GM19438 (cell line): ENCODE measurements around the gene IL1R1.

Experiments used
- ATAC-seq: cut with Tn5 transposase; IDR thresholded peaks from one replicate; pipeline ENCODE4 v1.9.1; 2021; ENCODE audit warnings: low read depth; ENCODE audit not compliant: unreplicated experiment

The IL1R1 gene

GRCh38 chr2:102166189-102166845, 23.8 kb downstream of the IL1R1 start:
- no peak for ATAC-seq

GRCh38 chr2:102168026-102168771, 25.7 kb downstream of the IL1R1 start:
- ATAC-seq = no peak

DNA sequence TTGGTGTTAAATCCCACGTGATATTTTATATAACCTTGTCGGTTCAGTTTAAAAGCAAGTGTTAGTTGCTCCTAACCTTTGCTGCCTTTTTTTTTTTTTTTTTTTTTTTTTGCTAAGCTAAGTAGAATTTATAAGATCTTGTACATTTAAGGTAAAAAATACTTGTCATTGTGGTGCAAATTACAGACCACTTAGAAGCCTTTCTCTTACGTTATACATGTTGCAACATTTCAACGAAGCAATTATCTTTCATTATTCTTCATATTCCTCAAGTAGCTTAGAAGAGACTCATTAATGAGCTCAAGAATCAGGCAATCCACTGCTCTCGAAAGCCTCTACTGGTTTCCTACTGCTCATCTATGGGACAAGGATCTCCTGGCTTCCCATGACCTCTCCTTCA, 29.4 kb downstream of the IL1R1 start:
- ATAC-seq = no peak

DNA sequence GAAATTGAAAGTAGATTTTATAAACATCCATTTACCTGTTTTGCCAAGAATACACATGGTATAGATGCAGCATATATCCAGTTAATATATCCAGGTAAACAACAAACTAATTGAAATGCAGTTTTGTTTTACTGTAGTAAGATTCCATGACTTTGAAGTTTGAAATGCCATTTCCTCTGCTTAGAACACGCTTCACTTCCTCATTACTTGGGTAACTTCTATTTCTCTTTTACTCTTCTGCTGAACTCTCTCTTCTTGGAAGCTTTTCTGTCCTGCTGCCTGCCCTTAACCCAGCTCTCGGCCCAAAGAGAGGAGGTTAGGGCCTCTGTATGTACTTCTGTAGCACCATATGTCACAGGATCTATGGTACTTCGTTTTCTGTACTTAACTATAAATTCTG, 30.2 kb downstream of the IL1R1 start:
- ATAC-seq = no peak

- ATAC-seq = no peak
These were observed 33.6 kb downstream of the IL1R1 start for GRCh38 chr2:102176172-102176571.

DNA sequence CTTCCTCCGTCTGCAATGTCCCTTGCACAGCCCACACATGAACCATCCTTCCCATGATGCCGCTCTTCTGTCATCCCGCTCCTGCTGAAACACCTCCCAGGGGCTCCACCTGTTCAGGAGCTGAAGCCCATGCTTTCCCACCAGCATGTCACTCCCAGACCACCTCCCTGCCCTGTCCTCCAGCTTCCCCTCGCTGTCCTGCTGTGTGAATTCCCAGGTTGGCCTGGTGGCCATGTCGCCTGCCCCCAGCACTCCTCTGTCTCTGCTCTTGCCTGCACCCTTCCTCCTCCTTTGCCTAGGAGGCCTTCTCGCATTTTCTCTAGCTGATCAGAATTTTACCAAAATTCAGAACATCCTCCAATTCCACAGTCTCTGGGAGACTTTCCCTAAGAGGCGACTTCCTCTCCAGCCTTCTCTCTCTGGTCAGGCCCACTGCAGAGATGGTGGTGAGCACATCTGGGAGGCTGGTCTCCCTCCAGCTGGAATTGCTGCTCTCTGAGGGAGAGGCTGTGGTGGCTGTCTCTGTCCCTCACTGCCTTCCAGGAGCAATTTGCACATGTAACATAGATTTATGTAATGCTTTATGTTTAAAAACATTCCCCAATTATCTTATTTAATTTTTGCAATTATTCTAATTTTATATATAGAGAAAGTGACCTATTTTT, 35.4 kb downstream of the IL1R1 start:
- ATAC-seq = no peak

GRCh38 chr2:102179061-102179460, 36.5 kb downstream of the IL1R1 start:
- ATAC-seq = no peak

DNA sequence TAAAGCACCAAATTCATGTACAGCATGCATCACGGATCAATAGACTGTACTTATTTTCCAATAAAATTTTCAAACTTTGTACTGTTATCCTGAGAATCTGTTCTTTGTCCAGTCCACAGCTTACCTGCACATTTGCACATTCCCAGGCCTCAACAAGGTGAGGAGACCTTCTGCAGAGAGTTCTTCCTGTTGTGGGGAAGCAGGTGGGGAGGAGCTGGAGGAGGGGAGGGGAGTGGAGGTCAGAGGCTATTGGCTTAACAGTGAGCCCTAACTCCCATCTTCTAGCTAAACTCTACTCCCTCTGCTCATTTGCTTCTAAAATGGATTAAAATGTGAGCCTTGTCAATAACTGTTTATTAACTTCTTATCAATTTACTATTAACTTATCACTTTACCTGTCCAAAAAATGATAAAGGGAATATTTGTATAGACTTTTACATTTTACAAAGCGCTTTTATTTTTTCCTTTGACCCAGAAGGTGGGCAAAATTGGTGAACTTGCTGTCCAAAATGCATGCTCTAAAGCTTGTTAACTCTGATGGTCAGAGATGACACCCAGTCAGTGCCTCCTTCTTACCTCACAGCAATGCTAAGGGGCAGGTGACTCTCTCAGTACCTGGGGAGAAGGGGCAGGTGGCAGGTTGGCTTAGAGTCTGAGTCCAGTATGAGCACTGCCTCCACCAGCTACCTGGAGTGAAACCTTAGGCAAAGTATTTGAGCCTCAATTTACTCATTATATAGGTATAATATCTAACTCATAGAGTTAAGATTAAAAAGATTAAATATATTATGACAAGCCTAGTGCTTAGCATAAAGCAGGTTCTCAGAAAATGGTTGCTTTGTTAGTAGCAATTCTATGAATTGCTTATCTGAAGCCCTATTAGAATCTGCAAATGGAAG, 37.5 kb downstream of the IL1R1 start:
- no peak for ATAC-seq

DNA sequence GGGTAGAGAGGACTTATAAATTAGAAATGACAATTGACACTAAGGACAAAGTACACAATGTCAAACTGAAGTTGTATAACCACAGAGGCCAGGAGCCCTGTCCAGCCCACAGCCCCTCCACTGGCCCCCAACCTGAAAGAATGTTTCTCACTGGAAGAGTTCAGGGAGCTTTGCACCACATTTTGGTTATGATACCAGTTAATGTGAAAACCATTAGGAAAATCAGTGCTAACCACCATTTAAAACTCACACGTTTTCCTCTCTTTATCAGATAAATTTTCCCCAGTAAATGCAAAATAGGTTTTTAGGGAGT, 38.1 kb downstream of the IL1R1 start:
- no peak for ATAC-seq

DNA sequence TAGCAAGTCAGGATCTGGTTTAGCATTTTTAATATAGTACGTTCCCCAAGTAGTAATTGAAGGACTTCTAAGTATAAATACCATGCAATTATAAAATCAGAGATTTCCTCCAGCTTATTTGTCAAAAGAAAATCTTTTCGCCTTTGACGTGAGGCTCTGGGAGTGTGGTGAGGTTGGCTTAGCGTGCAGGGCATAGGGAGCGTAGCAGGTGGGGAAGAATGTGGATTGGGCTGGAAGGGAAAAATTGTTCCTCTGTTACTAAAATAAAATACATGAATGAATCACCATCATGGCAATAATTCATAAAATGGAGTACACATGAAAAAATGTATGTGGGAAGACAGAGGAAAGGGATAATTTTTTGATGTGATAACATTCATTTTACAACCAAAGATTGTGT, 38.8 kb downstream of the IL1R1 start:
- no peak for ATAC-seq

DNA sequence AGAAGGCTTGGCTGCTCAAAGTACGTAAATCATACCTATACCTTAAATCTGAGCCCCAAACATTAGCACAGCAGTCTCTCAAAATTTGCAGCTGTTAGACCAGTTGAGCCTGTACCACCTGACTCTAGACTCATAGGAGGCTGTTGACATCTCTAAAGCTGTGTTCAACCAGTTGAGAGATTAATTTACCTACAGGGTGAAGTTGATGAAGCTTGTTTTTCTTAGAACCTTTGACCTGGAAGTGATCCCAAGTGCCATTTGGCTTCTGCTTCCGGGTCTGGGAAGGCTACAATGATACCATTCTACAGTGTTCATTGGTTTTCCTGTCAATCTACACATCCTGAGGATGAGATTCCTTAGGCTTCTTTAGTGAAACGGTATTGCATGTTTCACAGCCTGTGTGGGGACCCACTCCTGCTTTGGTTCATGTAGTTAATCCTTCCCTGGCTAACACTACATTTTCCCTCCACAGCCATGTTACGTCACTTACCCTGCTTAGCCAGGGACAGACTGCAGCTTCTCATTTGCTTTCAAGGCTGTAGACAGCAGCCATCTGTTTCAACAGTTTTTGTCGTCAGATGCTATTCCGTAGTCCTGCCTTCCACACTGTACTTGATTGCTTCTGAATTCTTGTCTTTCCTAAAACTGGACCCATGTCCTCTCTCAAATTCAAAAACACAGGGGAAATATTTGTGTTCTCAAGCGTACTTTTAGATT, 39.5 kb downstream of the IL1R1 start:
- no peak for ATAC-seq

GRCh38 chr2:102184018-102184417, 41.5 kb downstream of the IL1R1 start:
- ATAC-seq = no peak

DNA sequence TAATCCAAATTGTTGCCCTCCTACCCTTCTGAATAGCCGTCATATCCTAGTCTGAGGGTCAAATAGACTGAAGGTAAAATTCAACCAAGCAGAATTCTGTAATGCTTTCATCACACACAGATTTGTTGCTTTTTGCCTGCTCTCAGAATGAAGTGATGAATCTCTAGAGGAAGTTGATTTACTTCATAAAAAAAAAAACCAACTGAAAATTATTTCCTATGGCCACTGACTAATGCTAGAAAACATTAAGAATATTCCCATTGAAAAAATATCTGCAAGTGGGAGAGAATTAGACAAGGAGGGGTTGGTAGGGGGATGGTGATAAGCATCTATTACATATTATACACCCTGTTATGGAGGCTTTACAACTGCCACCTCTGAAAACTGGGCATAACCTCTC, 42.0 kb downstream of the IL1R1 start:
- ATAC-seq = no peak

GRCh38 chr2:102185347-102185746, 42.8 kb downstream of the IL1R1 start:
- no peak for ATAC-seq

- ATAC-seq = no peak
These were observed 44.4 kb downstream of the IL1R1 start, which contains the start of gene IL1RL2 for GRCh38 chr2:102186791-102187495. TSS of gene IL1RL2 (plus strand) at chr2:102187023. CDS start at chr2:102187868, 845 bp downstream.

DNA sequence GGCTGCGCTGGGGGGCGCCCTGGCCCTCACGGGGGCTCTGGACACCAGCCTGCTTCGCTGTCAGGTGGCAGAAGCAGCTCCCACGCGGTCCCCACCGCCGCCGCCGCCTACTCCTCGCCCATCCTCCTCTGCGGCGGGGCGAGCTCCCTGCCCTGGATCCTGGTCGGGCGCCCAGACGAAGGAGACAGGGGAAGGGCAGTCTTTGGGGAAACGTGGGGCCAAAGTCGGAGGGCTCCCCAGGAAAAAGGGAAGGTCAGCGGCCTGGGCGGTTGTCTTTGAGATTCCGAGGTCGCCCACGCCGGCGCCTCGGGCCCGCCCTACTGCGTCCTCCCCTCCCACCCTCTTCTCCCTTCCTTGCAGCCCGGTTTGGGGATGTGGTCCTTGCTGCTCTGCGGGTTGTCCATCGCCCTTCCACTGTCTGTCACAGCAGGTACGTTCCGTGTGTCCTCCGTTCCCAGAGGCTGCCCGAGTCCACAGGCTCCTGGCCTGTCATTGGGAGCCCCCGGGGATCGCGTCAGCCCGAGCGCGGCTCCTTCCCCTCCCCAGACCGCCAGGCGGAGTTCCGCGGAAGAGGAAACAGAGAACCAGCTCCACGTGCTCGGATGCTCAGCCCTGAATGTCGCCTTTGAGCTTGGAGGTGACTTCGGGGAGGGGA, 45.1 kb downstream of the IL1R1 start:
- no peak for ATAC-seq

- ATAC-seq = no peak
These were observed 48.0 kb downstream of the IL1R1 start for GRCh38 chr2:102190430-102191107.

DNA sequence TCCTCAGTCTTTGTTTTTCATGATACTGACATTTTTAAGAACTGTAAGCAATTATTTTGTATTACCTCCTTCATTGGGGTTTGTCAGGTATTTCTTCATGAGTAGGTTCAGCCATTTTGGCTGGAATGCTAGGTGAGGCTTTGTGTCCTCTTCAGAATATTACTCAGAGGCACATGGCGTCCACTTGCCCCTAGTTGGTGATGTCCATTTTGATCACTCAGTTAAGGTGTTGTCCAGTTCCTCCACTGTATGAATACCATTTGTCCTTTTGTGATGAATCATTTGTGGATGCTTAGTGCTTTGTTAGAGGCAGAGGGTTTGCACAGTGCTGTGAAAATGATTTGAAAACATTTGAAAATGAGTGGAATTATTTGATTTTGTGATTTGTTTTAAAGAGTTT, 49.0 kb downstream of the IL1R1 start:
- no peak for ATAC-seq

GRCh38 chr2:102193074-102193473, 50.5 kb downstream of the IL1R1 start:
- ATAC-seq = no peak
